ENCODE data around the gene SYNM.

DNA sequence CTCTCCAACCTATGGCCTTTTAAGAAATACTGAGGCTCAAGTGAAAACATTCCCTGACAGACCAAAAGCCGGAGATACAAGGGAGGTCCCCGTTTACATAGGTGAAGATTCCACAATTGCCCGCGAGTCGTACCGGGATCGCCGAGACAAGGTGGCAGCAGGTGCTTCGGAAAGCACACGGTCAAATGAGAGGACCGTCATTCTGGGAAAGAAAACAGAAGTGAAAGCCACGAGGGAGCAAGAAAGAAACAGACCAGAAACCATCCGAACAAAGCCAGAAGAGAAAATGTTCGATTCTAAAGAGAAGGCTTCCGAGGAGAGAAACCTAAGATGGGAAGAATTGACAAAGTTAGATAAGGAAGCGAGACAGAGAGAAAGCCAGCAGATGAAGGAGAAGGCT is 24.8 kb downstream of the SYNM start:
- TF ChIP-seq, protein P1, sequence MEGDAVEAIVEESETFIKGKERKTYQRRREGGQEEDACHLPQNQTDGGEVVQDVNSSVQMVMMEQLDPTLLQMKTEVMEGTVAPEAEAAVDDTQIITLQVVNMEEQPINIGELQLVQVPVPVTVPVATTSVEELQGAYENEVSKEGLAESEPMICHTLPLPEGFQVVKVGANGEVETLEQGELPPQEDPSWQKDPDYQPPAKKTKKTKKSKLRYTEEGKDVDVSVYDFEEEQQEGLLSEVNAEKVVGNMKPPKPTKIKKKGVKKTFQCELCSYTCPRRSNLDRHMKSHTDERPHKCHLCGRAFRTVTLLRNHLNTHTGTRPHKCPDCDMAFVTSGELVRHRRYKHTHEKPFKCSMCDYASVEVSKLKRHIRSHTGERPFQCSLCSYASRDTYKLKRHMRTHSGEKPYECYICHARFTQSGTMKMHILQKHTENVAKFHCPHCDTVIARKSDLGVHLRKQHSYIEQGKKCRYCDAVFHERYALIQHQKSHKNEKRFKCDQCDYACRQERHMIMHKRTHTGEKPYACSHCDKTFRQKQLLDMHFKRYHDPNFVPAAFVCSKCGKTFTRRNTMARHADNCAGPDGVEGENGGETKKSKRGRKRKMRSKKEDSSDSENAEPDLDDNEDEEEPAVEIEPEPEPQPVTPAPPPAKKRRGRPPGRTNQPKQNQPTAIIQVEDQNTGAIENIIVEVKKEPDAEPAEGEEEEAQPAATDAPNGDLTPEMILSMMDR (IDR thresholded peaks at IDR 0.05) = no peak
- TF ChIP-seq POLR2A (IDR thresholded peaks at IDR 0.05) = no peak
- no peak for TF ChIP-seq EP300 (IDR thresholded peaks at IDR 0.05)
- peak in 2 of 4 donors; percentile 14 to 16 for TF ChIP-seq POLR2AphosphoS5 (IDR thresholded peaks at IDR 0.05)
